IPS-NIHi7 (cell line): ENCODE results near the gene SH3GLB1.
"Not testable (repeated sequence)": the region's sequence is repeated elsewhere in the genome, so short reads cannot be mapped to it uniquely, and the experiment has no call there.

Experiments
- DNase-seq: peaks from one replicate; pipeline ENCODE4 v3.0.0; 2012; ENCODE audit warnings: mixed read lengths; ENCODE audit errors: extremely low spot score

SH3GLB1 gene

GRCh38 chr1:86704458-86704971, at the start of gene SH3GLB1:
Gene SH3GLB1 (plus strand): TSS chr1:86704576. CDS start chr1:86704900, 324 bp downstream.
- DNase-seq: peak; percentile 86

- DNase-seq: not testable (repeated sequence)
Measured at GRCh38 chr1:86658381-86658780, 46.0 kb upstream of the SH3GLB1 start.

GRCh38 chr1:86666368-86666767, 38.0 kb upstream of the SH3GLB1 start:
- DNase-seq: no peak

GRCh38 chr1:86687595-86687994, 16.8 kb upstream of the SH3GLB1 start:
- no peak for DNase-seq

GRCh38 chr1:86692641-86693040, 11.7 kb upstream of the SH3GLB1 start:
- no peak for DNase-seq

GRCh38 chr1:86695400-86695799, 9.0 kb upstream of the SH3GLB1 start:
- no peak for DNase-seq

GRCh38 chr1:86696522-86696921, 7.9 kb upstream of the SH3GLB1 start:
- DNase-seq: no peak

- DNase-seq: no peak
Measured at GRCh38 chr1:86699186-86699585, 5.2 kb upstream of the SH3GLB1 start.

GRCh38 chr1:86701731-86702130, 2.6 kb upstream of the SH3GLB1 start:
- no peak for DNase-seq

GRCh38 chr1:86702954-86703494, 1.4 kb upstream of the SH3GLB1 start:
- not testable (repeated sequence) for DNase-seq

GRCh38 chr1:86703696-86704457, 499 bp upstream of the SH3GLB1 start:
- DNase-seq: peak; percentile 10

GRCh38 chr1:86704972-86705664, 742 bp downstream of the SH3GLB1 start:
- peak; percentile 60 for DNase-seq

GRCh38 chr1:86705665-86705985, 1.2 kb downstream of the SH3GLB1 start:
- no peak for DNase-seq

GRCh38 chr1:86706018-86706635, 1.8 kb downstream of the SH3GLB1 start:
- no peak for DNase-seq

GRCh38 chr1:86708920-86709319, 4.5 kb downstream of the SH3GLB1 start:
- DNase-seq: no peak

- DNase-seq: no peak
Measured at GRCh38 chr1:86712088-86712860, 7.9 kb downstream of the SH3GLB1 start.

GRCh38 chr1:86713477-86713876, 9.1 kb downstream of the SH3GLB1 start:
- DNase-seq: no peak

GRCh38 chr1:86714159-86714558, 9.8 kb downstream of the SH3GLB1 start:
- no peak for DNase-seq

- no peak for DNase-seq
Measured at GRCh38 chr1:86714561-86715244, 10.3 kb downstream of the SH3GLB1 start.

GRCh38 chr1:86718786-86719185, 14.4 kb downstream of the SH3GLB1 start:
- DNase-seq: no peak

GRCh38 chr1:86731416-86731815, 27.0 kb downstream of the SH3GLB1 start:
- DNase-seq: no peak
